GM19035 (cell line): ENCODE measurements around the gene SSNA1.

Source experiments
- ATAC-seq: cut with Tn5 transposase; IDR thresholded peaks from one replicate; pipeline ENCODE4 v1.9.1; 2021; ENCODE audit not compliant: unreplicated experiment

SSNA1 gene

GRCh38 chr9:137198902-137199283 is 10.4 kb downstream of the SSNA1 start:
- no peak for ATAC-seq

- ATAC-seq = no peak
These were observed 11.1 kb downstream of the SSNA1 start for GRCh38 chr9:137199411-137200121.

- ATAC-seq = peak; percentile 82
These were observed 12.1 kb downstream of the SSNA1 start, which contains the start of gene TPRN for GRCh38 chr9:137200311-137201204. TPRN (minus strand) TSS chr9:137200741; CDS start chr9:137200711, 30 bp downstream.

GRCh38 chr9:137201205-137201868 is 12.9 kb downstream of the SSNA1 start:
- no peak for ATAC-seq

GRCh38 chr9:137202966-137203365 is 14.5 kb downstream of the SSNA1 start:
- ATAC-seq = no peak

- no peak for ATAC-seq
These were observed 16.3 kb downstream of the SSNA1 start for GRCh38 chr9:137204731-137205125.

- ATAC-seq = peak; percentile 51
These were observed 16.9 kb downstream of the SSNA1 start, which contains the start of the genes NDOR1 and TMEM203 for GRCh38 chr9:137205126-137206069. NDOR1 (plus strand) TSS chr9:137205700; CDS start chr9:137205778, 78 bp downstream. TMEM203 (minus strand) TSS chr9:137205648; CDS start chr9:137205414, 234 bp downstream.

GRCh38 chr9:137206602-137207001 is 18.1 kb downstream of the SSNA1 start:
- ATAC-seq = no peak

GRCh38 chr9:137211532-137211931 is 23.1 kb downstream of the SSNA1 start:
- no peak for ATAC-seq

GRCh38 chr9:137212520-137212919 is 24.0 kb downstream of the SSNA1 start:
- ATAC-seq = no peak

GRCh38 chr9:137213160-137214060 is 24.9 kb downstream of the SSNA1 start:
- no peak for ATAC-seq

GRCh38 chr9:137214620-137215019 is 26.1 kb downstream of the SSNA1 start:
- ATAC-seq = no peak

- no peak for ATAC-seq
These were observed 26.9 kb downstream of the SSNA1 start for GRCh38 chr9:137215196-137215986.

- ATAC-seq = no peak
These were observed 27.9 kb downstream of the SSNA1 start for GRCh38 chr9:137216188-137216965.

- ATAC-seq = no peak
These were observed 29.1 kb downstream of the SSNA1 start for GRCh38 chr9:137217276-137218211.

GRCh38 chr9:137218212-137218753 is 29.8 kb downstream of the SSNA1 start:
- no peak for ATAC-seq
